Fibroblast of lung (primary cell): Measurements from ENCODE around the gene OXA1L. TPM values are rescaled to one million over a fixed set of nuclear protein-coding genes. Genes with fewer than 3 reads are reported as not detected.

Experiments
- DNase-seq, 2 donors: peaks; one replicate each; pipeline versions ENCODE4 v3.0.0 to v3.0.0-alpha.2; 2010; ENCODE audit warnings: low read depth in 2 of 2
- H2AFZ ChIP-seq: 2 replicates; pipeline ENCODE4 v1.5.1; 2012; ENCODE audit warnings: low read length, control low read depth, inconsistent platforms
- H3K27ac ChIP-seq: 2 replicates; pipeline ENCODE4 v1.5.1; 2011; ENCODE audit warnings: low read length, control low read depth; ENCODE audit not compliant: insufficient read depth
- H3K27me3 ChIP-seq: 2 replicates; pipeline ENCODE4 v1.5.1; 2011; ENCODE audit warnings: mild to moderate bottlenecking, low read length; ENCODE audit not compliant: control insufficient read depth, insufficient read depth
- H3K36me3 ChIP-seq: 2 replicates; pipeline ENCODE4 v1.5.1; 2011; ENCODE audit warnings: low read length; ENCODE audit not compliant: control insufficient read depth, insufficient read depth
- H3K4me1 ChIP-seq: 2 replicates; pipeline ENCODE4 v1.5.1; 2011; ENCODE audit warnings: low read length; ENCODE audit not compliant: control insufficient read depth, insufficient read depth; ENCODE audit errors: extremely low read depth
- H3K4me2 ChIP-seq: 2 replicates; pipeline ENCODE4 v1.5.1; 2011; ENCODE audit warnings: low read length, control low read depth; ENCODE audit not compliant: insufficient read depth; ENCODE audit errors: extremely low read depth
- H3K4me3 ChIP-seq, 4 experiments: fragments of 200-600 bp in 1 of 4; sonication (generic) in 1 of 4; replicated peaks in 1 of 4; 2 replicates each; pipeline ENCODE4 v1.5.1; 2011 to 2016; ENCODE audit warnings: low read length in 4 of 4, low read depth in 3 of 4, mild to moderate bottlenecking in 3 of 4, control low read depth in 2 of 4, inconsistent platforms in 1 of 4, mixed read lengths in 1 of 4; ENCODE audit not compliant: insufficient read depth in 1 of 4; ENCODE audit errors: control extremely low read depth in 1 of 4
- H3K79me2 ChIP-seq: 2 replicates; pipeline ENCODE4 v1.5.1; 2012; ENCODE audit warnings: mild to moderate bottlenecking, low read length, inconsistent platforms; ENCODE audit not compliant: control insufficient read depth, insufficient read depth
- H3K9ac ChIP-seq: 2 replicates; pipeline ENCODE4 v1.5.1; 2011; ENCODE audit warnings: mild to moderate bottlenecking, low read length, control low read depth; ENCODE audit not compliant: insufficient read depth
- H3K9me3 ChIP-seq: 2 replicates; pipeline ENCODE4 v1.5.1; 2012; ENCODE audit warnings: low read depth, low read length; ENCODE audit not compliant: control insufficient read depth, insufficient read depth
- H4K20me1 ChIP-seq: 2 replicates; pipeline ENCODE4 v1.5.1; 2011; ENCODE audit warnings: low read length; ENCODE audit not compliant: control insufficient read depth, insufficient read depth; ENCODE audit errors: extremely low read depth
- CTCF ChIP-seq, 2 donors: IDR thresholded peaks in 1 of 2; conservative IDR thresholded peaks in 1 of 2; 1 replicate in 1 of 2; 2 replicates in 1 of 2; pipeline ENCODE4 v1.5.1; 2011 to 2012; ENCODE audit warnings: low read length in 2 of 2, control low read depth in 1 of 2, inconsistent platforms in 1 of 2, low read depth in 1 of 2, mild to moderate bottlenecking in 1 of 2
- EZH2 ChIP-seq: IDR thresholded peaks from 2 replicates; pipeline ENCODE4 v1.5.1; 2012; ENCODE audit warnings: low read length, control low read depth, mild to moderate bottlenecking; ENCODE audit errors: missing control alignments
- polyA plus RNA-seq, 2 donors: library from polyadenylated mRNA; depleted of rRNA in 1 of 2; stranded (reverse) in 1 of 2; unstranded in 1 of 2; fragments of >200 nt; gene quantifications; 2 replicates each; pipeline ENCODE4 v1.2.1, GENCODE V29; 2011 to 2012; ENCODE audit warnings: missing spikeins in 1 of 2
- total RNA-seq: library from RNA; depleted of rRNA; stranded (reverse); fragments of >200 nt; gene quantifications from 2 replicates; pipeline ENCODE4 v1.2.1, GENCODE V29; 2014

Gene OXA1L
- total and polyA plus RNA-seq, 2 donors (not counting 1 experiment from before 2014, with no cell fraction given) = 67.2 to 141 TPM

GRCh38 chr14:22769369-22769768, 2.9 kb downstream of the OXA1L start:
- Histone ChIP-seq H3K4me1 (peaks cover 3% of the 10 kb centered on the region), H3K9me3 (no peaks in the 10 kb centered on the region), H4K20me1 (no peaks in the 10 kb centered on the region), H3K9ac (no peak overlapping the region), H3K4me3 (no peak overlapping the region), H2AFZ (no peak overlapping the region), H3K27ac (no peak overlapping the region), H3K79me2 (peaks cover 21% of the 10 kb centered on the region), H3K36me3 (peaks cover 13% of the 10 kb centered on the region), H3K4me2 (no peak overlapping the region), H3K27me3 (no peaks in the 10 kb centered on the region)
- TF ChIP-seq CTCF (conservative IDR thresholded peaks at IDR 0.05 in 1 of 2, IDR thresholded peaks at IDR 0.05 in 1 of 2; ENCODE audit: low read depth in 1 of 2, low read length in 2 of 2) (no peak), EZH2 (no peak)
- DNase-seq = no peak

- Histone ChIP-seq H3K27ac (no peak overlapping the region), H3K27me3 (no peaks in the 10 kb centered on the region), H3K4me1 (peaks cover 3% of the 10 kb centered on the region), H3K36me3 (peaks cover 13% of the 10 kb centered on the region), H3K9ac (no peak overlapping the region), H3K4me2 (no peak overlapping the region), H4K20me1 (no peaks in the 10 kb centered on the region), H3K9me3 (no peaks in the 10 kb centered on the region), H3K79me2 (peaks cover 21% of the 10 kb centered on the region), H2AFZ (no peak overlapping the region), H3K4me3 (no peak overlapping the region)
- TF ChIP-seq CTCF (conservative IDR thresholded peaks at IDR 0.05 in 1 of 2, IDR thresholded peaks at IDR 0.05 in 1 of 2; ENCODE audit: low read depth in 1 of 2, low read length in 2 of 2) (no peak), EZH2 (no peak)
- no peak for DNase-seq
Observed at GRCh38 chr14:22770481-22771187, 4.1 kb downstream of the OXA1L start.

GRCh38 chr14:22772725-22773124, 6.2 kb downstream of the OXA1L start:
- no peak for DNase-seq
- no peak overlapping the region for H3K9ac ChIP-seq
- H3K9me3 ChIP-seq = no peaks in the 10 kb centered on the region
- H3K4me1 ChIP-seq = peaks cover 3% of the 10 kb centered on the region
- H3K4me2 ChIP-seq = no peak overlapping the region
- no peak overlapping the region for H2AFZ ChIP-seq
- H3K36me3 ChIP-seq = peaks cover 13% of the 10 kb centered on the region
- no peaks in the 10 kb centered on the region for H3K27me3 ChIP-seq
- TF ChIP-seq CTCF (conservative IDR thresholded peaks at IDR 0.05 in 1 of 2, IDR thresholded peaks at IDR 0.05 in 1 of 2; ENCODE audit: low read depth in 1 of 2, low read length in 2 of 2) (no peak), EZH2 (no peak)
- H3K79me2 ChIP-seq = peaks cover 9% of the 10 kb centered on the region
- H3K27ac ChIP-seq = no peak overlapping the region
- H4K20me1 ChIP-seq = no peaks in the 10 kb centered on the region
- H3K4me3 ChIP-seq = no peak overlapping the region
